SK-N-MC (cell line): Measurements from ENCODE around the gene RAD51D.
"Not testable (repeated sequence)": the region's sequence is repeated elsewhere in the genome, so short reads cannot be mapped to it uniquely, and the experiment has no call there.

ENCODE experiments used
- EZH2 ChIP-seq: fragments of 200-600 bp; sonication (generic); IDR thresholded peaks from one replicate; pipeline ENCODE4 v1.6.1; 2017; ENCODE audit warnings: antibody characterized with exemption
- FOXP2 ChIP-seq: optimal IDR thresholded peaks from 2 replicates; pipeline ENCODE3; 2011; ENCODE audit warnings: mild to moderate bottlenecking, moderate library complexity; ENCODE audit not compliant: insufficient read depth; ENCODE audit errors: extremely low read length, control extremely low read depth
- POLR2AphosphoS5 ChIP-seq: IDR thresholded peaks from 2 replicates; pipeline ENCODE4 v1.6.1; 2012; ENCODE audit warnings: mild to moderate bottlenecking, low read depth, low read length, borderline replicate concordance

GRCh38 chr17:35110791-35111190 is 8.9 kb downstream of the RAD51D start:
- not testable (repeated sequence) for TF ChIP-seq EZH2, POLR2AphosphoS5, FOXP2
